Activated gamma-delta T cell (primary cell): ENCODE results near the gene MRPS22.

Source experiments
- DNase-seq: peaks from one replicate; lab custom pipeline; 2025; lab: John Stamatoyannopoulos, UW
- total RNA-seq, 2 donors: gene quantifications; one replicate each; lab custom pipeline; 2026; lab: John Stamatoyannopoulos, UW

The MRPS22 gene
- 64.9 to 76.4 reads per million in 2 donors for total RNA-seq

GRCh38 chr3:139343895-139344856 is at the start of gene MRPS22:
Gene MRPS22 (plus strand): TSS chr3:139344020. CDS start chr3:139344027, 7 bp downstream.
- DNase-seq = peak; percentile 12

DNA sequence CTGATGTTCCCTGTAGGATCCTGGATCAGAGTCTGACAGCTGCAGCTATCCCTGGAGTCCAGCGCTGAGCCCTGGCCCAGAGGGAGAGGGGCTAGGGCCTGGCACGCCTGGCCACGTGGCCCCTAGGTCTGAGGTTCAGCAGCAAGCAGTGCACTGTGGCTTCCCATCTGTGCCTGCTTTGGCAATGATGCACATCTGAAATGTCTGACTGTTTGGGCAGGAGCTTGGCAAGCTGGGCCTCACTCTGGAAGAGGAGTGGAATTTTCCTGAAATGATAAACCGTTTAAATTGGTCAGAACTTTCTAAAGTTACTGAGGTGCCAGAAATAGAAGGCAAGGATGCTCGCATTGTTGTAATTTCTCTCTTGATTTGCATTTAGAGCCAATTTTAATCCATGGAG is 48.8 kb upstream of the MRPS22 start:
- DNase-seq = no peak

- no peak for DNase-seq
These were observed 47.6 kb upstream of the MRPS22 start for GRCh38 chr3:139296141-139296718.

DNA sequence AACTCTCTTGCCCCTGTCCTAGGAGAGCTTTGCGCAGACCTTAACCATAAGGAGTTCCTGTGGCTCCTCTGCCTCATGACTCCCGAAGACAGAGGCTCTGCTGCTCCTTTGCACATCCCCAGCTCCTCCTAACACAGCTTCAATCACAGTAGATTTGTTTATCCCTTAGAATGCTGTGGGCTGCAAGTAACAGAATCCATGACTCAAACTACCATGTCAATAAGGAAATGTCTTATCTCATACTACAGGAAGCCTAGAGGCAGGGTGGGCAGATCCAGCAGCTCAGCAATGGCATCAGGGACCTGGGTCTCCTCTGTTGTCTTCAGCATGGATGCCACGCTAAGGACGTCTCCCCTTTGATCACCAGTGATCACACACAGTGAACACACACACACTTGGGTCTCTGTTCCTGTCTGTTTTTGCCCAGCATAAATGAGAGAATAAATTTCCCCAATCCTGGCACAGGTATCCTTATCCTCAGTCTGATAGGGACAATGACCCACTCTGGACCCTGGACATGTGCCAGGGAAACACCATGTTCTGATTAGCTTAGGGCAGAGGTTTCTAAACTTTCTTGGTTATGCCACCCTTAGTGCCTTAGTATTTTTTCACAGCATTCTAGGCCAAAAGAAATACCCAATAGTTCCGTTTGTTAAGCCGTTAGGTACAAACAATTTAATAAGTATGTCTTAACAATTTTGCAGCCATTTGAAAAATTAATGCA is 46.1 kb upstream of the MRPS22 start:
- DNase-seq = no peak

DNA sequence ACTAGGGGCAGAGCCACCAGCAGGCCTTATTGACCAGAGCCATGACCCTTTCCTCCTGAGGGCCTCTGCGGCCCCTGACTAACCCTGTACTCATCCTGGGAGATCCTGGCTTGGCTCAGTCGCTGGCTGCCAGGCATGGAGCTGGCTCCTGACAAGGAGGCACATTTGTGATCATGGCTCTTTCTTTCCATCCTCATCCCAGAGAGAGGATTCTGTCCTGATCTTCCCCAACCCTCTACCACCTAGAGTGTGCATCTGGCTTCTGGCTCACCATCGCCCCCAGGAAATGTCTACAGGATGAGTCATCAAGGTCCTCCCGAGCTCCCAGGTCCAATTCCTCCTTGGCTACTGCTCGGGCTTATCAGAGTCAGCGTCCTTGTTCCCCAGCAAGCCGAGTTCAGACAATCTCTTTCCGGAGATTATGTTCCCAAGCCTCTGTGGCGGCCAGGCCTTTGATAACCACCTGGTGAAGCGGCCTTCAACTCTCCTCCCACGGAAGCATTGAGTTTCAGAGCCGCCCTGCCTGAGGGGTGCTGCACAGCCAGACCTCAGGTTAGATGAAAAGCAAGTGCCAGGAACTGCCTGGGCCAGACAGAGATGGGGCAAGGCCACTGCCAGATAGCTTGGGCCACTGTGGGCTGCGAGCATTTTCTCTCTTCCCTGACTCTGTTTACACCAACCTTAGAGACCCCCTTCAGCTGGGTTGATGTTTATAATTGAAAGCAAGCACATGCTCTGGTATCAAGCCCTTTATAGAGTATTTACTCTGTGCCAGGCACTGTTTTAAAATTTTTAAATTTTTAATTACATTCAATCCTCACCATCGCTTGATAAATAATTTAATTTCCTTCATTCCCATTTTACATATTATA is 44.3 kb upstream of the MRPS22 start:
- no peak for DNase-seq

DNA sequence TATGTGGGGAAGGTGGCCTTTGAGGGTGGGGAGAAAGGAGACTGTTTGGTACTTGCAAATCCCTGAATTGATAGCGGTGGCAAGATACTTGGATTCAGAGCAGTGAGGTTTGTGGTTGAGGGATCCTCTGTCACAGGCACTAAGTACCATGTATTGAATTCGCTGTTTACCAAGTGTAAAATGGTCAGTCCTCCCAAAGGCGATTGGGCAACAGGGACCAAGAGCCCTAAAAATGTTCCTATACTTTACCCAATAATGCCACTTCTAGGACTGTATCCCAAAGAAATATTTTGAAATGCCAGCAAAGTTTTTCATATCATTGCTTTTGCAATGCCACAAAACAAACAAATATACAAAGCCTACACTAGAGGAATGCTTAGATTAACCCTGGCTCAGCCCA is 43.4 kb upstream of the MRPS22 start:
- DNase-seq = no peak

- no peak for DNase-seq
These were observed 42.6 kb upstream of the MRPS22 start for GRCh38 chr3:139301183-139301582.

GRCh38 chr3:139301654-139302053 is 42.2 kb upstream of the MRPS22 start:
- no peak for DNase-seq

DNA sequence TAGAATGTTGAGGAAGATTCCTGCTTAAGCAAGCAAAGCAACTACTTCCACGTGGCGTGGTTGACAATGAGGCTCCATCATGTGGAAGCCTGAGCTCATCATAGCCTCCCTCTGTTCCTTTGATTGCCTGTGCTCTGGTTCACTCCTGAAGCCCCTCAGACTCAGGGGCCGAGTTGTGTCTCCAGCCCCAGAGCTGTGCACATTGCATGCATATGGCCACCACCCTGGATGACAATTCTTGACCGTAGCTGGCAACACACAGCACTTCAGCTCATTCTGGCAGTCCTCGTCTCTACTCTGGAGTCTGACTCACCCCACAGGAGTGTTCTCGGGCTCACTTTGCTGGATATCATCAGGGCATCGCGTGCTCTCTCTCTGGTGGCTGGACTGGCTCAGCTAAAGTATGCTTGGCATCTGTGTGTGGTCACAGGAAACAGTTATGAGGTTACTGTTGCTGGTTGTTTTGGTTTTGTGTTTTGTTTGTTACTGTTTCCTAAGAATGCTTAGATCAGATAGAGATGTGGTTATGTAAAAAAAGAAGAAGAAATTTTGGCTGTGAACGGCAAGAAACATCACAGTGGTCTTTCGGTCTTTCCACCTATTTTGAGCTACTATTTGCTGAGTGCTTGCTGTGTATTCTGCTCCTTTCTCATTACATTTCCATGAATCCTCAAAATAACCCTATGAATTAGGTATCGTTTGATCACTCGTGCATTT is 41.6 kb upstream of the MRPS22 start:
- DNase-seq = no peak

DNA sequence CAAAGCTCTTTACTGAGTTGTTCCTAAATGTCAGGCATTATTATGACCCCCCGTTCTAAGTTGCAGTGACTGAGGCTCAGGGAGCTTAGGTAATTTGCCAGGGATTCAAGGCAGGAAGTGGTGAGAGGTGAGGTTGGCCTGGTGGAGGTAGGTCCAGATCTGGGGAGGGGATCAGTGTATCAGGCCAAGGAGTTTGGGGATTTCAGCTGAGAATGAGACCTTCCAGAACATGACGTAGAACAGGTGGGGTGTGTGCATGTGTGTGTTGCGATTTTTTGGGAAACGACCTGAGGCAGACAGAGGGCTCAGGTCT is 41.1 kb upstream of the MRPS22 start:
- no peak for DNase-seq

DNA sequence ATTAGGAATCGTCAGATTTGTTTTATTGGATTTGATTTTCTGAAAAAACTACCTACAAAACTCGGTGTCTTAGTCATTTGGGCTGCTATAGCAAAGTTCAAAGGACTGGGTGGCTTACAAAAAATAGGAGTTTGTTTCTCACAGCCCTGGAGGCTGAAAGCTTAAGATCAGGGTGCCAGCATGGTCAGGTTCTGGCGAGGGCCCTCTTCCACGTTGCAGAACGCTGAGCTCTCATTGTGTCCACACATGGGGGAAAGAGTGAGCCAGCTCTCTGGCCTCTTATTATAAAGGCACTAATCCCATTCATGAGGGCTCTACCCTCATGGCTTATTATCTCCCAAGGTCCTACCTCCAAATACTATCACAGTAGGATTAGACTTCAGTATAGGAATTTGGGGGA is 40.6 kb upstream of the MRPS22 start:
- DNase-seq = no peak

GRCh38 chr3:139304383-139304782 is 39.4 kb upstream of the MRPS22 start:
- DNase-seq = no peak

GRCh38 chr3:139306078-139306477 is 37.7 kb upstream of the MRPS22 start:
- no peak for DNase-seq

DNA sequence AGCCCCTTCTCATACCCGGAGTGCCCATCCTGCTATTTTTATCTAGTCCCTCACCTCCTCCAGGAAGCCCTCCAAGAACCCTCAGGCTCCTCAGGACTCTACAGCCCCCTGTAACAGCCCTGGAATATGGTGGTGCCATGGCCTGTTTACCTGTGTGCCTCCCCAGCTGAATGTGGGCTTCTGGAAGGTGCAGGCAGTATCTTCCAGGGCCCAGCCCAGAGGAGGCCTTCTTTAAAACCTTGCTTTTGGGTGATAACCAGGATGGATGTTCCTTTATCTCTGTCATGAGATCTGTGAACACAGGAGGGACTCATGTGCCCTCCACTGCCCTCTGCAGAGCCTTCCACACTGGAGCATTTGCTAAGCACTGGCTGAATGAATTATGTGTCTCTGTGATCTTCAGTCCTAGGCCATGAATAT is 36.7 kb upstream of the MRPS22 start:
- DNase-seq = no peak

GRCh38 chr3:139307601-139308555 is 35.9 kb upstream of the MRPS22 start:
- no peak for DNase-seq

GRCh38 chr3:139308560-139308959 is 35.3 kb upstream of the MRPS22 start:
- no peak for DNase-seq

DNA sequence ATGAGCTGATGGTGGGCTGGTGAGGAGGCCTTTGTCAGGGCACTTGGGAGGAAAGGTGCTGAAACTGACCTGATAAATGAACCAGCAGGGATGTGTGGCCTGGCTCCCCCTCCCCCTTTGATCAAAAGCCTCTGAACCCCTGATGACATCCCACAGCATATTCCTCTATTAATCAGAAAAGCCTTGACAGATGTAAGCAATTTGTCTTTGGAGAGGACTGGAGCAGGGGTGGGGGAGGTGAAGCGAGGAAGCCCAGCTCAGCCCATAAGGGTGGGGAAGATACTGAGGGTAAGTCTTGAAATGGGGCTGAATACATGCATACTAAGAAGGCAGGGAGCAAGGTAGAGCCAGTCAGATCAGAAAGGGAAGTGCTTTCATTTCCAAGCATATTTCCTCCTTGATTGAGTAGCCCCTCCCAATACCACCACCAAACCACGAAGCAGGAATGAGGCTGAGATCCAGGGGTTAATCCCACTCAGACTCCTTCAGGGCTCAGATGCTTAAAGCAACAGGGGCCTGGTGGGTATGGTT is 34.7 kb upstream of the MRPS22 start:
- no peak for DNase-seq

GRCh38 chr3:139309880-139310279 is 33.9 kb upstream of the MRPS22 start:
- DNase-seq = no peak

GRCh38 chr3:139310474-139310933 is 33.3 kb upstream of the MRPS22 start:
- no peak for DNase-seq

DNA sequence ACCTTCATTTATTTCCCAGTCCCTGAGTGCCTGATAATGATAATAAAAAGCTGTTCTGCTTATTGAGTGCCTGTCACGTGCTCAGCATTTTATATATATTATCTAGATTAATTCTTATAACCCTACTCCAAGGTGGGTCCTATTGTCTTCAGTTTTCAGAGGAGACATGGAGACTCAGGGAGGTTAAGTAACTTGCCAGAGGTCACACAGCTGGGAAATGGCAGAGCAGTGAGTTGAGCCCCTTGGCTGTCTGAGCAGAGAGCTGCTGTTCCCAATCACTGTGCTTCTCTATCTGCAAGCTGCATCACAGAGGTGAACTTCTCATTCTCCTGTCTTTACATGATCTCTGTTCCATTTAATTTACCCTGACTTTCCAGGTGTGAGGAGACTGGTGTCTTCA is 32.3 kb upstream of the MRPS22 start:
- DNase-seq = no peak
